ENCODE results near the gene SLC35D2. TPM values are rescaled to one million over a fixed set of nuclear protein-coding genes. Genes with fewer than 3 reads are reported as not detected.

The SLC35D2 gene
- total RNA-seq, 2 experiments from 2014 or later = 0.44 to 1.4 TPM

- intact Hi-C loops (cut with micrococcal nuclease; ENCODE audit: unreplicated experiment) = no loop called here
- no peaks in the 10 kb centered on the region for H3K79me2 ChIP-seq (ENCODE audit: insufficient read depth, low read depth, low read length)
- no peak overlapping the region for H3K4me3 ChIP-seq (ENCODE audit: low read depth, low read length, poor library complexity, severe bottlenecking)
- ChIA-PET CTCF (ENCODE audit: unreplicated experiment) (no interaction called here), POLR2A (no interaction called here)
- no peaks in the 10 kb centered on the region for H3K36me3 ChIP-seq (ENCODE audit: insufficient read depth, low read length)
- 0 out of 2 replicates have a peak, but pooled peaks cover 2% of the 10 kb centered on the region for H3K9me3 ChIP-seq (ENCODE audit: low read length)
- BruUV-seq (replicated peaks) = no TSS peak
- no peak overlapping the region for H3K27ac ChIP-seq (ENCODE audit: low read depth, low read length, poor library complexity, severe bottlenecking)
- no peak for DNase-seq (ENCODE audit: low spot score)
- no peak overlapping the region for H2AFZ ChIP-seq (ENCODE audit: low read length)
- H3K9me2 ChIP-seq (ENCODE audit: insufficient read depth, low read length) = no peaks in the 10 kb centered on the region
- TF ChIP-seq EZH2phosphoT487 (IDR thresholded peaks at IDR 0.05; ENCODE audit: borderline replicate concordance, low read depth, low read length) (no peak), CTCF (conservative IDR thresholded peaks at IDR 0.05; ENCODE audit: low read length) (no peak)
- H4K20me1 ChIP-seq (ENCODE audit: insufficient read depth, low read length) = no peaks in the 10 kb centered on the region
- no peak overlapping the region for H3K4me2 ChIP-seq (ENCODE audit: low read length)
- no peaks in the 10 kb centered on the region for H3K4me1 ChIP-seq (ENCODE audit: insufficient read depth, low read length, poor library complexity, severe bottlenecking)
Observed at GRCh38 chr9:96289392-96289791, 94.1 kb downstream of the SLC35D2 start.

- POLR2A ChIA-PET = no interaction called here
- no TSS peak for BruUV-seq (replicated peaks)
- DNase-seq (ENCODE audit: low spot score) = no peak
- H3K79me2 ChIP-seq (ENCODE audit: insufficient read depth, low read depth, low read length) = no peaks in the 10 kb centered on the region
- no peak overlapping the region for H2AFZ ChIP-seq (ENCODE audit: low read length)
- intact Hi-C loops (cut with micrococcal nuclease; ENCODE audit: unreplicated experiment) = no loop called here
- no peak overlapping the region for H3K4me2 ChIP-seq (ENCODE audit: low read length)
- CTCF ChIA-PET (ENCODE audit: unreplicated experiment) = no interaction called here
- H3K9me3 ChIP-seq (ENCODE audit: low read length) = 0 out of 2 replicates have a peak, but pooled peaks cover 4% of the 10 kb centered on the region
- H3K27ac ChIP-seq (ENCODE audit: low read depth, low read length, poor library complexity, severe bottlenecking) = no peak overlapping the region
- H3K4me1 ChIP-seq (ENCODE audit: insufficient read depth, low read length, poor library complexity, severe bottlenecking) = no peaks in the 10 kb centered on the region
- H3K9me2 ChIP-seq (ENCODE audit: insufficient read depth, low read length) = no peaks in the 10 kb centered on the region
- no peaks in the 10 kb centered on the region for H4K20me1 ChIP-seq (ENCODE audit: insufficient read depth, low read length)
- no peak overlapping the region for H3K4me3 ChIP-seq (ENCODE audit: low read depth, low read length, poor library complexity, severe bottlenecking)
- H3K36me3 ChIP-seq (ENCODE audit: insufficient read depth, low read length) = no peaks in the 10 kb centered on the region
- TF ChIP-seq CTCF (conservative IDR thresholded peaks at IDR 0.05; ENCODE audit: low read length) = no peak
- TF ChIP-seq EZH2phosphoT487 (IDR thresholded peaks at IDR 0.05; ENCODE audit: borderline replicate concordance, low read depth, low read length) = no peak
Observed at GRCh38 chr9:96281641-96282040, 101.9 kb downstream of the SLC35D2 start.

GRCh38 chr9:96279932-96280331 is 103.6 kb downstream of the SLC35D2 start:
- no peak overlapping the region for H3K4me3 ChIP-seq (ENCODE audit: low read depth, low read length, poor library complexity, severe bottlenecking)
- BruUV-seq (replicated peaks) = no TSS peak
- H3K4me1 ChIP-seq (ENCODE audit: insufficient read depth, low read length, poor library complexity, severe bottlenecking) = no peaks in the 10 kb centered on the region
- CTCF ChIA-PET (ENCODE audit: unreplicated experiment) = no interaction called here
- H2AFZ ChIP-seq (ENCODE audit: low read length) = no peak overlapping the region
- H3K9me3 ChIP-seq (ENCODE audit: low read length) = peaks cover 16% of the 10 kb centered on the region; the same call in 1 of the 2 replicates
- TF ChIP-seq EZH2phosphoT487 (IDR thresholded peaks at IDR 0.05; ENCODE audit: borderline replicate concordance, low read depth, low read length) (no peak), CTCF (conservative IDR thresholded peaks at IDR 0.05; ENCODE audit: low read length) (no peak)
- H3K79me2 ChIP-seq (ENCODE audit: insufficient read depth, low read depth, low read length) = no peaks in the 10 kb centered on the region
- H3K9me2 ChIP-seq (ENCODE audit: insufficient read depth, low read length) = no peaks in the 10 kb centered on the region
- no peaks in the 10 kb centered on the region for H3K36me3 ChIP-seq (ENCODE audit: insufficient read depth, low read length)
- POLR2A ChIA-PET = no interaction called here
- intact Hi-C loops (cut with micrococcal nuclease; ENCODE audit: unreplicated experiment) = no loop called here
- H3K4me2 ChIP-seq (ENCODE audit: low read length) = no peak overlapping the region
- no peaks in the 10 kb centered on the region for H4K20me1 ChIP-seq (ENCODE audit: insufficient read depth, low read length)
- H3K27ac ChIP-seq (ENCODE audit: low read depth, low read length, poor library complexity, severe bottlenecking) = no peak overlapping the region
- DNase-seq (ENCODE audit: low spot score) = no peak
